ENCODE measurements around the gene ITGA4. TPM values are rescaled to one million over a fixed set of nuclear protein-coding genes. Genes with fewer than 3 reads are reported as not detected.

The ITGA4 gene
- total RNA-seq, 1 donor: 27.6 TPM

DNA sequence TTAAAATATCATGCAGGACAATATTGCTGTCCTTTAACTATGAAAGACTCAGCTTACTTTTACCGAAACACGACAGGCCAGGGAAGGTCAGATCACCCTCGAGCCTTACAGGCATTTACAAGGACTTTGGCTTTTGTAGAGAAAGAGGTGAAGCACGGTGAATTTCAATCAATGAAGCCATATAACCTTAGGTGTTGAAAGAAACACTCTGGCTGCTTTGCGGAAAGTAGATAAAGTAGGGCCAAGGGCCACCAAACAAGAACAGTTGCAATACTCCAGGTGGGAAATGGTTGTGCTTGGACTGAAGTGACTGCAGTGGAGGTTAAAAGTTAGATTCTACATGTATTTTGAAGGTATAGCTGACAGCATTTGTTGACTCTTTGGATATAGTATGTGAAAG, 119.2 kb downstream of the ITGA4 start:
- no peak for DNase-seq (ENCODE audit: low read depth)
- TF ChIP-seq, protein P1, sequence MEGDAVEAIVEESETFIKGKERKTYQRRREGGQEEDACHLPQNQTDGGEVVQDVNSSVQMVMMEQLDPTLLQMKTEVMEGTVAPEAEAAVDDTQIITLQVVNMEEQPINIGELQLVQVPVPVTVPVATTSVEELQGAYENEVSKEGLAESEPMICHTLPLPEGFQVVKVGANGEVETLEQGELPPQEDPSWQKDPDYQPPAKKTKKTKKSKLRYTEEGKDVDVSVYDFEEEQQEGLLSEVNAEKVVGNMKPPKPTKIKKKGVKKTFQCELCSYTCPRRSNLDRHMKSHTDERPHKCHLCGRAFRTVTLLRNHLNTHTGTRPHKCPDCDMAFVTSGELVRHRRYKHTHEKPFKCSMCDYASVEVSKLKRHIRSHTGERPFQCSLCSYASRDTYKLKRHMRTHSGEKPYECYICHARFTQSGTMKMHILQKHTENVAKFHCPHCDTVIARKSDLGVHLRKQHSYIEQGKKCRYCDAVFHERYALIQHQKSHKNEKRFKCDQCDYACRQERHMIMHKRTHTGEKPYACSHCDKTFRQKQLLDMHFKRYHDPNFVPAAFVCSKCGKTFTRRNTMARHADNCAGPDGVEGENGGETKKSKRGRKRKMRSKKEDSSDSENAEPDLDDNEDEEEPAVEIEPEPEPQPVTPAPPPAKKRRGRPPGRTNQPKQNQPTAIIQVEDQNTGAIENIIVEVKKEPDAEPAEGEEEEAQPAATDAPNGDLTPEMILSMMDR (IDR thresholded peaks at IDR 0.05; ENCODE audit: insufficient read depth, low read length): no peak
- H3K4me3 ChIP-seq (ENCODE audit: low read depth, low read length): no peak overlapping the region

DNA sequence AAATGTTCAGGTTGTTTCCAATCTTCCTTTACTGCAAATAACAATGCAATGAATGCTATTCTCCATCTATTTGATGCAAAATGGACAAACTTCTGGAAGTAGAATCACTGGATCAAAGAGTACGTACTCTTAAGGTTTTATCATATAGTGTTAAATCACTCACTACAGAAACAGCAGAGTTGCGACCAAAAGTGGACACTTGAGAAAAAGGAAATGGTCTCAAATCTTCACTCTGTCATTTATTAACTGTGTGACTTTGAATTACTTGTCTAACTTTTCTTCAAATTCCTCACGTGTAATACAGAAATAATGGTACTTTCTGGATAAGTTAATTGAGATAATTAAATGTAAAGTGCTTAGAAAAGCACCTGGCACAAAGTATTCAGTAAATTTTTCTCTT, 121.6 kb downstream of the ITGA4 start:
- no peak overlapping the region for H3K4me3 ChIP-seq (ENCODE audit: low read depth, low read length)
- no peak for DNase-seq (ENCODE audit: low read depth)
- TF ChIP-seq, protein P1 (IDR thresholded peaks at IDR 0.05; ENCODE audit: insufficient read depth, low read length): no peak

DNA sequence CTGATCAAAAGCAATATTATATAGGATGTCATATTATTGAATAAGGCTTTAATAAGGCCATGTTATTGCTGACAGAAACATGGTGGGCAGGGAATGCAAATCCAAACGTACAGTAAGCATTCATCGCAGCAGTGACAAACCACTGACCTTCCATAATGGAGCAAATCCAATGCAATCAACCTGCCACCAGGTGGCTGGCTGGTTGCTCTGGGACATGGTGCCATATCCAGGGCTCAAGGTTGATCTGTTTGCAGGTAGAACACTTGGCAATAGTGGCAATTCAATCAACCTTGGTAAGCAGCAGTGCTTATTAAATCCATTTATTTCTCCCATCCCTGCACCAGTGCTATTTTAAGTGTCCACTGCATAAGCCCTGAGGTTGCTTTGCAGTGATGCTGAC, 124.3 kb downstream of the ITGA4 start:
- TF ChIP-seq, protein P1 (IDR thresholded peaks at IDR 0.05; ENCODE audit: insufficient read depth, low read length): no peak
- no peak overlapping the region for H3K4me3 ChIP-seq (ENCODE audit: low read depth, low read length)
- DNase-seq (ENCODE audit: low read depth): no peak

DNA sequence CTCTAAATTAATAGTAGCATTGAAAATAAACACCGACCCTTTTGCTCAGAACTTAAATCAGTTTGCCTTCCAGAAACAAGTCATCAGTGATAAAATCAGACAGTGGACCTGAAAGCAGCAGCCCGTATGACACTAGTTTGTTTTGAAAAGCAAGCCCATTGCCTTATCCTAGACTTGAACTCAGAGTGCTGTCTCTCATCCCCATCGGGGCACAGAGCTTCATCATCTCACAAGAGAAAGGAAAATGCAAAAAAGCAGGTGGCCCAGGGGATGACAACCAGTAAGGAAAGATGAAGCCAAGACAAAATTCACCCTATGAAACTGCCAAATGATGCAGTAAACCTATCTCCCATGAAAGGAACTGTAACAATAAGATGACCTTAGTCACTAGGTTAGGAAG, 128.5 kb downstream of the ITGA4 start:
- no peak overlapping the region for H3K4me3 ChIP-seq (ENCODE audit: low read depth, low read length)
- TF ChIP-seq, protein P1 (IDR thresholded peaks at IDR 0.05; ENCODE audit: insufficient read depth, low read length): no peak
- no peak for DNase-seq (ENCODE audit: low read depth)

Other genes starting within 250 kb of the ITGA4 start
- 0.27 TPM in 1 of 2 replicates, not detected in the other for gene CERKL, start 199.7 kb downstream of the ITGA4 start, total RNA-seq (ENCODE audit: low replicate concordance)
- gene NEUROD1, start 223.1 kb downstream of the ITGA4 start, total RNA-seq (ENCODE audit: low replicate concordance): not detected in 2 replicates

All from fibroblast of the aortic adventitia (primary cell).